Measurements from ENCODE around the gene ADAT2.

DNA sequence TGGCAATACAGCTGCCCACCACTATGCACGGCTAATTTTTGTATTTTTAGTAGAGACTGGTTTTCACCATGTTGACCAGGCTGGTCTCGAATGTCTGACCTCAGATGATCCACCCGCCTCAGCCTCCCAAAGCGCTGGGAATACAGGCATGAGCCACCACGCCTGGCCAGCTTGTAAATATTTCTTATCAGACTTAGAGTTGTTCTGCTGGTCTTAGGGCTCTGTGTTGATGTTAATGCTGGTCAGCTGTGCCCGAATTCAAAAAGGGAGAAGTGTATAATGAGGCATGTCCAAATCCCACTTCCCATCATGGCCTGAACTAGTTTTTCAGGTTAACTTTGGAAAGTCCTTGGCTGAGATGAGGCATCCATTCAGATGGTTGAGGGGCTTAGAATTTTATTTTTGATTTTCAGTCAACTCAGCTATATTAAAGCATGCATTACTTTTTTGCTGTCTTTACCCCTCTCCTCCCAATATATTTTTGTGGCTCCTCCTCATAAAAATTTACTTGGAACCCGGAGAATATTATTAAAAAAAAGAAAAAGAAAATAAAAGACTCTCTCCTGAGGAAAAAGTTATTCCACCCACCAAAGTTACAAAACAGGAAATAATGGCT, 47.7 kb downstream of the ADAT2 start:
- TF ChIP-seq, protein P1, sequence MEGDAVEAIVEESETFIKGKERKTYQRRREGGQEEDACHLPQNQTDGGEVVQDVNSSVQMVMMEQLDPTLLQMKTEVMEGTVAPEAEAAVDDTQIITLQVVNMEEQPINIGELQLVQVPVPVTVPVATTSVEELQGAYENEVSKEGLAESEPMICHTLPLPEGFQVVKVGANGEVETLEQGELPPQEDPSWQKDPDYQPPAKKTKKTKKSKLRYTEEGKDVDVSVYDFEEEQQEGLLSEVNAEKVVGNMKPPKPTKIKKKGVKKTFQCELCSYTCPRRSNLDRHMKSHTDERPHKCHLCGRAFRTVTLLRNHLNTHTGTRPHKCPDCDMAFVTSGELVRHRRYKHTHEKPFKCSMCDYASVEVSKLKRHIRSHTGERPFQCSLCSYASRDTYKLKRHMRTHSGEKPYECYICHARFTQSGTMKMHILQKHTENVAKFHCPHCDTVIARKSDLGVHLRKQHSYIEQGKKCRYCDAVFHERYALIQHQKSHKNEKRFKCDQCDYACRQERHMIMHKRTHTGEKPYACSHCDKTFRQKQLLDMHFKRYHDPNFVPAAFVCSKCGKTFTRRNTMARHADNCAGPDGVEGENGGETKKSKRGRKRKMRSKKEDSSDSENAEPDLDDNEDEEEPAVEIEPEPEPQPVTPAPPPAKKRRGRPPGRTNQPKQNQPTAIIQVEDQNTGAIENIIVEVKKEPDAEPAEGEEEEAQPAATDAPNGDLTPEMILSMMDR (IDR thresholded peaks at IDR 0.05), result no peak
- no peak for TF ChIP-seq POLR2A (IDR thresholded peaks at IDR 0.05)

Data from heart left ventricle (tissue), 13 donors.